SIG-M5 (cell line): ENCODE measurements around the gene POLDIP3.

Experiments
- DNase-seq: peaks from one replicate; lab custom pipeline; 2025; lab: John Stamatoyannopoulos, UW

Gene POLDIP3

GRCh38 chr22:42614312-42615091, at the start of gene POLDIP3:
Gene POLDIP3 (minus strand): TSS chr22:42614883. CDS start chr22:42614857, 26 bp downstream.
- DNase-seq: peak; percentile 69

GRCh38 chr22:42661985-42662831, 47.5 kb upstream of the POLDIP3 start:
- DNase-seq: no peak

GRCh38 chr22:42656578-42656977, 41.9 kb upstream of the POLDIP3 start:
- DNase-seq: no peak

- DNase-seq: no peak
Measured at GRCh38 chr22:42655693-42656092, 41.0 kb upstream of the POLDIP3 start.

GRCh38 chr22:42654436-42655073, 39.9 kb upstream of the POLDIP3 start:
- DNase-seq: no peak

GRCh38 chr22:42653999-42654398, 39.3 kb upstream of the POLDIP3 start:
- no peak for DNase-seq

GRCh38 chr22:42651134-42651533, 36.5 kb upstream of the POLDIP3 start:
- no peak for DNase-seq

- DNase-seq: no peak
Measured at GRCh38 chr22:42649246-42650099, 34.8 kb upstream of the POLDIP3 start, which contains the start of gene CYB5R3. Gene CYB5R3 (minus strand): TSS chr22:42649392. CDS start chr22:42649315, 77 bp downstream.

- no peak for DNase-seq
Measured at GRCh38 chr22:42648368-42649245, 33.9 kb upstream of the POLDIP3 start.

- DNase-seq: no peak
Measured at GRCh38 chr22:42648017-42648367, 33.3 kb upstream of the POLDIP3 start.

GRCh38 chr22:42646569-42647525, 32.2 kb upstream of the POLDIP3 start:
- DNase-seq: no peak

- DNase-seq: no peak
Measured at GRCh38 chr22:42645938-42646568, 31.4 kb upstream of the POLDIP3 start.

GRCh38 chr22:42645341-42645937, 30.8 kb upstream of the POLDIP3 start:
- DNase-seq: no peak

GRCh38 chr22:42644422-42645340, 30.0 kb upstream of the POLDIP3 start:
- DNase-seq: no peak

- no peak for DNase-seq
Measured at GRCh38 chr22:42643634-42644421, 29.1 kb upstream of the POLDIP3 start.

GRCh38 chr22:42642806-42643633, 28.3 kb upstream of the POLDIP3 start:
- no peak for DNase-seq
